RWPE2 (cell line): Measurements from ENCODE around the gene MAMLD1.

ENCODE experiments used
- ATAC-seq: fragments of 200-7000 bp; cut with Tn5 transposase; 3 replicates; pipeline ENCODE4 v1.9.1; 2021; ENCODE audit warnings: low read depth
- DNase-seq: peaks from one replicate; pipeline ENCODE4 v3.0.0-alpha.2; 2020; ENCODE audit warnings: low spot score
- H3K27ac ChIP-seq: fragments of 450-650 bp; 2 replicates; pipeline ENCODE4 v1.5.1; 2017; ENCODE audit warnings: mild to moderate bottlenecking; ENCODE audit not compliant: poor library complexity, severe bottlenecking
- H3K27me3 ChIP-seq: fragments of 250-450 bp; sonication (Bioruptor Pico); 2 replicates; pipeline ENCODE4 v1.5.1; 2021; ENCODE audit warnings: mild to moderate bottlenecking, moderate library complexity; ENCODE audit not compliant: insufficient read depth, poor library complexity, severe bottlenecking
- H3K36me3 ChIP-seq: fragments of 250-450 bp; sonication (Bioruptor Pico); 2 replicates; pipeline ENCODE4 v1.5.1; 2020; ENCODE audit warnings: low read depth, mild to moderate bottlenecking, moderate library complexity
- H3K4me1 ChIP-seq: fragments of 250-450 bp; sonication (Bioruptor Pico); 2 replicates; pipeline ENCODE4 v1.5.1; 2021; ENCODE audit warnings: mild to moderate bottlenecking, moderate library complexity; ENCODE audit not compliant: insufficient read depth, poor library complexity, severe bottlenecking
- H3K4me3 ChIP-seq: fragments of 250-450 bp; sonication (Bioruptor Pico); 2 replicates; pipeline ENCODE4 v1.5.1; 2021; ENCODE audit warnings: mild to moderate bottlenecking, moderate library complexity; ENCODE audit not compliant: severe bottlenecking
- H3K9me3 ChIP-seq: fragments of 250-450 bp; sonication (Bioruptor Pico); 2 replicates; pipeline ENCODE4 v1.5.1; 2021; ENCODE audit warnings: mild to moderate bottlenecking, moderate library complexity; ENCODE audit not compliant: severe bottlenecking
- CTCF ChIP-seq: fragments of 450-650 bp; IDR thresholded peaks from one replicate; pipeline ENCODE4 v1.5.1; 2017; ENCODE audit warnings: mild to moderate bottlenecking, moderate library complexity; ENCODE audit not compliant: poor library complexity, severe bottlenecking

MAMLD1 gene

GRCh38 chrX:150323020-150323419, 40.1 kb upstream of the MAMLD1 start:
- Histone ChIP-seq H3K36me3 (no peaks in the 10 kb centered on the region), H3K4me1 (no peaks in the 10 kb centered on the region), H3K27me3 (no peaks in the 10 kb centered on the region), H3K27ac (no peak overlapping the region), H3K4me3 (no peak overlapping the region), H3K9me3 (no peaks in the 10 kb centered on the region)
- TF ChIP-seq CTCF: no peak
- no peak for DNase-seq
- ATAC-seq: no peak

GRCh38 chrX:150324035-150324728, 38.9 kb upstream of the MAMLD1 start:
- ATAC-seq (peak; percentile 81), DNase-seq (no peak)
- H3K27ac ChIP-seq: no peak overlapping the region
- H3K27me3 ChIP-seq: no peaks in the 10 kb centered on the region
- no peak for TF ChIP-seq CTCF
- H3K36me3 ChIP-seq: no peaks in the 10 kb centered on the region
- H3K9me3 ChIP-seq: no peaks in the 10 kb centered on the region
- H3K4me3 ChIP-seq: no peak overlapping the region
- no peaks in the 10 kb centered on the region for H3K4me1 ChIP-seq

GRCh38 chrX:150324919-150325318, 38.2 kb upstream of the MAMLD1 start:
- Histone ChIP-seq H3K27ac (no peak overlapping the region), H3K4me3 (no peak overlapping the region), H3K36me3 (no peaks in the 10 kb centered on the region), H3K27me3 (no peaks in the 10 kb centered on the region), H3K4me1 (no peaks in the 10 kb centered on the region), H3K9me3 (no peaks in the 10 kb centered on the region)
- ATAC-seq (no peak), DNase-seq (no peak)
- no peak for TF ChIP-seq CTCF

- Histone ChIP-seq H3K4me3 (no peak overlapping the region), H3K4me1 (no peaks in the 10 kb centered on the region), H3K9me3 (no peaks in the 10 kb centered on the region), H3K36me3 (no peaks in the 10 kb centered on the region), H3K27me3 (no peaks in the 10 kb centered on the region), H3K27ac (no peak overlapping the region)
- TF ChIP-seq CTCF: no peak
- DNase-seq (no peak), ATAC-seq (no peak)
Measured at GRCh38 chrX:150326541-150327247, 36.4 kb upstream of the MAMLD1 start.

GRCh38 chrX:150329282-150329681, 33.8 kb upstream of the MAMLD1 start:
- Histone ChIP-seq H3K27me3 (no peaks in the 10 kb centered on the region), H3K4me1 (no peaks in the 10 kb centered on the region), H3K9me3 (no peaks in the 10 kb centered on the region), H3K36me3 (no peaks in the 10 kb centered on the region), H3K4me3 (no peak overlapping the region), H3K27ac (no peak overlapping the region)
- ATAC-seq (no peak), DNase-seq (no peak)
- no peak for TF ChIP-seq CTCF
